Urothelium cell line (cell line): ENCODE results near the gene PPIL6.
A peak's percentile ranks its signal among the peaks of the same experiment; 100 is the strongest.

Experiments
- DNase-seq: peaks from one replicate; pipeline ENCODE4 v3.0.0; 2011; ENCODE audit warnings: low spot score, mixed read lengths
- FAIRE-seq: peaks from 2 replicates; lab custom pipeline; 2011; peaks lifted over from hg19 to GRCh38; lab: Jason Lieb, UNC

Gene PPIL6

GRCh38 chr6:109406196-109406595 lies 34.2 kb downstream of the PPIL6 start:
- FAIRE-seq: no peak
- DNase-seq: no peak

DNA sequence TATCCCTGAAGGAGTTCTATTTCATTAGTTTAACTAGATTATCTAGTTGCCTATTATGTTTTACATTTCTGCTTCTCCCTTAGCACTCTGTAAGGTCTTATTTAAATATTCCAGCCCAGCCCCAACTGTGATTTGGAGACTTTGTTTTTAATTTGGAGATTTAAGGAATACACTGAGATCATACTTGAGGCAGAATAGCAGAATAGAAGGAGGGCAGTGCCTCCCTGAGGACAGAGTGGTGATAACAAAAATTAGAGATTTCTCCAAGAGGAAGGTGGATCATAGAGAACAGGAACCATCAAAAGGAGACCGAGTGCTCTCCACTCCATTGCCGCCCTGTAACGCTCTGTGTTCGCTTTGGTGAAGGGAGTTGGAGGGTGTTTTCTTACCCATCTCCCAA lies 43.4 kb downstream of the PPIL6 start:
- FAIRE-seq (no peak), DNase-seq (no peak)

- DNase-seq (no peak), FAIRE-seq (no peak)
Observed at GRCh38 chr6:109396046-109396718, 44.2 kb downstream of the PPIL6 start.

GRCh38 chr6:109393886-109394281 lies 46.5 kb downstream of the PPIL6 start:
- DNase-seq (no peak), FAIRE-seq (no peak)

- DNase-seq (no peak), FAIRE-seq (no peak)
Observed at GRCh38 chr6:109393157-109393885, 47.1 kb downstream of the PPIL6 start.

- no peak for FAIRE-seq
- no peak for DNase-seq
Observed at GRCh38 chr6:109389650-109390274, 50.7 kb downstream of the PPIL6 start.

- DNase-seq (no peak), FAIRE-seq (no peak)
Observed at GRCh38 chr6:109388265-109388664, 52.2 kb downstream of the PPIL6 start.

DNA sequence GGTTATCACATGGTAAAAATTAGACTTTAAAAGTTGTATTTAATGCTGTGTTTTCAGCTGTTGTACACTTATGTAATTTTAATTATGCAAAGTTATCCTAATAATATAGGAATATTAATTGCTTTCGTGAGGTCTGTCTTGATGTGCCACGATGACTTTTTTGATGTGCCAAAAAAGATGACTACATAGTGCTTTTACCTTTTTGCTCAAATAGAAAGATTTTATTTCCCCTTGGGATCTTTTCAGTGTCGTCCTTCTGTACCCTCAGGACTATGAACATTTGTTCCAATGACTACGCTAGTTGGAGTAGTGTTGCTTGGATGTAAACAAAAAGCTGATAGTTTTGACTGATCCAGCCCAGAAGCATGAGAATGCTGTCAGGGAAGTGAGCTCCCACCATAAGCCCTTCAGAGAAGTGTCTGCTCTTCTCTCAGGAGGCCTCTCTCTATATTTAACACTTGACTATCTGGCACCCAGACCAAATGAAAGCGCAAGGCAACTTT lies 56.9 kb downstream of the PPIL6 start:
- DNase-seq: no peak
- FAIRE-seq: no peak

GRCh38 chr6:109382576-109383437 lies 57.6 kb downstream of the PPIL6 start:
- FAIRE-seq: no peak
- peak; percentile 88 for DNase-seq

GRCh38 chr6:109381747-109382575 lies 58.5 kb downstream of the PPIL6 start, which contains the start of gene CD164:
Gene CD164, minus strand, starts transcription at chr6:109382467. Its CDS starts 89 bp downstream, at chr6:109382378.
- FAIRE-seq (no peak), DNase-seq (peak; percentile 88)

- DNase-seq (no peak), FAIRE-seq (no peak)
Observed at GRCh38 chr6:109381061-109381746, 59.2 kb downstream of the PPIL6 start.

DNA sequence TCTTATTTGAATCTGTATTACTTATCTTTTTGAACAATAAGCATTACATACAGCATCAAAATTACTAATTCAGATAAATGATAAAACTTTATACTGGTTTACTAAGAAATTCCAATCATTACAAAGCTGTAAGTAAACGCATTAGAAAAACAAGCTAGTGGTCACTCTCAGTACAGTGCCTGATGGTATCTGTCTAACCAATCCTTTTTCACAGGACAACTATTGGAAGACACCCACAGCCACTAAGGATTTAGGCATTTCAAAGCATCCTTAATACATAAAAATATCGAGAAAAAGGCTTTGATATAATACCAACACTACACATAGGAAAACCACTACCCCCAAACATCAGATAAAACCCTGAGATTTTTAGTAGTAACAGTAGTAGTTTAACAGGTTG lies 60.7 kb downstream of the PPIL6 start:
- FAIRE-seq: no peak
- DNase-seq: no peak

- DNase-seq: no peak
- no peak for FAIRE-seq
Observed at GRCh38 chr6:109377717-109378116, 62.7 kb downstream of the PPIL6 start.

- DNase-seq (no peak), FAIRE-seq (no peak)
Observed at GRCh38 chr6:109374326-109374892, 66.0 kb downstream of the PPIL6 start.

DNA sequence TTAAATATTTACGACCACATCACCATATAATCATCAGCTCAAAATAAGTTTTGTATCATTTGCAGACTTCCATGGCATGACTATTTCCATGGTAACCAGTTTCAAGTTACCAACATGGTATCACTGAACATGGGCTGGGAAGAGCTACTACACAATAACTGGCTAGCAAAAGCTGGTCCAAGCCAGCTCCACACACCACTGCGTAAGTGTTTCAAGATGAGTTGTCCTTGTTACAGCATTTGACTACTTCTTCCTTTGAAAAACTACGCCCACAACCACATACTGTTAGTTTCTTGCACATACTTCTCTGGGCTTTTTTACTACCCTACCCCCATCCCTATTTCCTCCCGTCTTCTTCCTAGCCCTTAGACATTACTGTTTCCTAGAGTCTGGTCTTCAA lies 66.7 kb downstream of the PPIL6 start:
- no peak for FAIRE-seq

GRCh38 chr6:109373331-109373730 lies 67.1 kb downstream of the PPIL6 start:
- DNase-seq (no peak), FAIRE-seq (no peak)

More for the DNA sequence above, 66.7 kb downstream of the PPIL6 start:
- DNase-seq: no peak

- DNase-seq (no peak), FAIRE-seq (no peak)
Observed at GRCh38 chr6:109372130-109372529, 68.3 kb downstream of the PPIL6 start.

DNA sequence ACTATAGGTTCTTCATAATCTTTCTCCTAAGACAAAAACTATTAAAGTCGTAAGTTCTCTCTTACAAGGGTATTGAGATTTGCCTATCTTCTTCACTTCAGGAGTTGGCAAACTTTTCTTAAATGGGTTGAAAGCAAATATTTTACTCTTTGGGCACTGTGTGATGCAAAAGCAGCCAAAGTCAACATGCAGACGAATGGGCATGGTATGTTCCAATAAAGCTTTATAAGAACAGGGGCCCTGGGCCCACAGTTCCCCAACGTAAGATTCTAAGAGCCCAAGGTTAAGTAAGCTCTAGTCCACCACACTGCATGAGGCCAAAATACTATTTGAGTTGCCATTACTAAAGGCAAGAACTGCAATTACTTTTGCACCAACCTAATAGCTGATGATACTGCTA lies 69.6 kb downstream of the PPIL6 start:
- DNase-seq (no peak), FAIRE-seq (no peak)

DNA sequence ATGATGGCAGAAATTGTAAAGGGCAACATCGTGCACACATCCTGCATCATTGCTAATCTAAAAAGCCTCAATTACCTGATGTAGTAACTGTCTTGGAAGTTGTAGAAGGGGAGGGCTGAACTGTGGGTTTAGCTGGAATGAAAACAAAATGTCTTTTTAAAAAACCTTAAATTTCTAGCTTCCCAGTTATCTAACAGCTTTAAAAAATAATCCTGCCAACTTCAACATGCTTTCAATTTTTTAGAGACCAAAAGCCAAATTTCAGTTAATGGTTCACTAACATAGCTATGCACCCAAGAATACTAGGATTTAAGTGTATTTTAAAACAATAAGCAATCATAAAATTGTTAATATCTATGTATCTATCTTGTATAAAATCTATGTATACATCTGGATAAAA lies 70.1 kb downstream of the PPIL6 start:
- FAIRE-seq: no peak
- DNase-seq: no peak
